GM04503 (cell line): ENCODE measurements around the gene TSPAN1.

Experiments used
- DNase-seq: peaks from one replicate; pipeline ENCODE4 v3.0.0-alpha.2; 2012; ENCODE audit warnings: low read depth

Gene TSPAN1

DNA sequence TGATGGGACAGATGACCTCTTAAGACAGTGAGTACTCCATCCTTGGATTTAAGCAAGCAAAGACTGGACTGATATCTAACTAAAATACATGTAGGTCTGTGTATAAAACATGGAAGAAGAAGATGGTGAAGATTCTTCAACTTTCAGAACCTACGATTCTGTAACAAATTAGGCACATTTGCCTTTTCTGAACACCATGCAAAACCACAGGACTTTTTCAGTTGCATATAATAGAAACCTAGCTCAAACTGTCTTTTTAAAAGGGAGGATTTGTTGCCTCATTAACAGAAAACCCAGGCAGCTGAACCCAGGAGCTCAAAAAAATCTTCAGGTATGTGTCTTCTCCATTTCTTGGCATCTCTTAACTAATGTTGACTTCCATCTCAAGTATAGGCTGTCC, 14.7 kb upstream of the TSPAN1 start:
- DNase-seq = no peak

DNA sequence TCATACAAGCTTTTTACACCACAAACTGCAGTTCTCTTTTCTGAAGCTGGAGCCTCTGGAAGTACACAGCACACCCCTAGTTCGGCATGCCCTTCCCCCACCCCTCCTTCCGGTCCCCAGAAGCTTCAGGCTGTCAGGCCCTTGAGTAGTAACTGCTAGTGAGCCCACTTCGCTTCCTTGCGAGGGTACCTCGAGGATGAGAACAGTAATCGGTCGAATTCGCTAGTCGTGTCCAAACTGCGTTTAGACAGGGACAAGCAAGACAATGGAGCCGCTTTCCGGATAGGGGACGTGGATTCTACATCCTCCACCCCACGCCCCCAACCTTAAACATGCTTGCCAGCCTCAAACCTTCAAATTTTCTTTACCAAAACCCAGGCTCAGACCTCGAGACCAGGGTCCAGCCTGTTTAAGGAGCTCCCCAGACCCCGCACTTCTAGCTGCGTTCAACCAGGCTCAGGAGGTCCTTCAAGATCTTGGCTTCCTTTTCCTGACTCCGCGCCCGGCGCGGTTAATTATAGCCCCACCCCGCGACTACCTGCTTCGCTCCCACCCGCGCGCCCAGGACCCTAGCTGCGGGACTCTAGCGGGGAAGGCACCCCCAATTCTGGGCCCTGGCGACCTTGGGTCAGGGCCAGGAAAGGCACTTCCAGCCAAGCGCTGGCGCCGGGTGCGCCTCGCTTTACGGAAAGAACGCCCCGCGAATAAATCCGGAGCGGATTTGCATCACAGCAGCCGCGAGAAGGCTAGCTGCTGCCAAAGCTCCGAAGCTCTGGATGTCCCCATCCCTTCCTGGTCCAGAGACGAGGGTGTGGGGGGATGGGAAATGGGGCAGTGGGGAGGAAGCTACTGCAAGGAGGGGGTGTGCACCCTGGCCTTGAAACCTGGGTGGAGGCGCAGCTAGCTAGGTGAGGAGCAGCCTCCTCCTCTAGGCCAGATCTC, 8.1 kb upstream of the TSPAN1 start:
- DNase-seq = no peak

DNA sequence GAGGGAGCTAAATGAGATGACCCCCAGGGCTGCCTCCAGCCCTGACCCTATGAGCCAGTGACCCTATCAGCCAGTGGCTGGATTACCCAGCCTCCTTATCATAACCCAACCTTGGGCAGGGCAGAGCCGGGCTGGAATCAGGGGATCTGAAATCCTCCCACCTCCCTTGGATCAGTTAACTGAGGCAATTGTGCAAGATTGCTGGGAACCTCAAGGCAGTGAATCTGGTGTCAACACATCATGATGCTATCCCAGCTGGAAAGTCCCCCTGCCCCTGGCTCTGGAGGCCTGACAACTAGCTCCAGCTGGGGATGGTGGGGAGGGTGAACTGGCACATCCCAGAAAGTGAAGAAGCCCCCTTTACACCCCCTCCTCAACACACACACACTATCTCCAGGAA, 6.4 kb upstream of the TSPAN1 start:
- DNase-seq = no peak

DNA sequence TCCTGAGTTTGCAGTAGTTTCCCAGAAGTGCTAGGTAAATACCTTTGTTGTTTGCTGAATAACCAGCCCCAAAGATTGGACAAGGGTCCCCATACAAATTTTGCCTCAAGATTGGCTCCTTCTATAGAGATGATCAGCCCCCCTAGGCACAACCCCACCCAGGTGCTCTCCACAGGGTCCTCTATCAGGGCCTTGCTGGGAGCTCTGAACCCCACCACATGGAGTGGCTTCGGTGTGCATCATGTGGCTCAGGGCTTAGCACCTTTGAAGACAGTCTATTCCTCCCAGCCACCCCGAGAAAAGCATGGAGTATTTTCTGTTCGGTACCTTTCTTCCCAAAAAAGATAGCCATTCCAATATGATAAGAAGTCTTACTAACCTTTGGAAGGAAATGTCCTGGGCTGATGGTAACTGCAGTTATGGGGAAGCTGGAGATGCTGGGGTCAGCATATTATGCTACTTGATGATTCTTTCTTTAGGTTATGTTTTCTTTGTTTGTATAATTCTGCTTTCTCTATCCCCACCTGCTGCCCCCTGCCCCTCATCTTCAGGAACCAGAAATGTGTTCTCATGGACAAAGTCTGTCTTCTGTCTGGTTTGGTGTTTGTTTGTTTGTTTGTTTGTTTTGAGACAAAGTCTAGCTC, 5.0 kb upstream of the TSPAN1 start:
- DNase-seq = no peak

DNA sequence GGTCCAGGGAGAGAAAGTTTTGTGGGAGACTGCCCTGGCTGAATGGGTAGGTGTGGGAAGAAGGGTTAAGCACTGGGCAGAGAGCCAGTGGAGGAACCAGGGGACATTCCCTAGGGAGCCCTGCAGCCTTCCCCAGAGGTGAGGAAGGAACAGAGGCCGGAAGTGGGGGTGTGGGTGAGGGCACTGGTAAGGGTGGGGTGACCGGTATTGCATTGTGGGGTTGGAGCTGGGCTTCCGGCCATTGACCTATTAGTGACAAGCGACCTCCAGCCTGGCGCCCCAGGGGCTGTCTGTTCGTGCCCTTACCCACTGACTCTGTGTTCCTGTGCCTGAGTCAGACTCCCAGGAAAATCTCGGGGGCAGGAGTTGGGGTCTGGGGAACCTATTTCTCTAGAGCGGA, 3.5 kb upstream of the TSPAN1 start:
- DNase-seq = no peak

DNA sequence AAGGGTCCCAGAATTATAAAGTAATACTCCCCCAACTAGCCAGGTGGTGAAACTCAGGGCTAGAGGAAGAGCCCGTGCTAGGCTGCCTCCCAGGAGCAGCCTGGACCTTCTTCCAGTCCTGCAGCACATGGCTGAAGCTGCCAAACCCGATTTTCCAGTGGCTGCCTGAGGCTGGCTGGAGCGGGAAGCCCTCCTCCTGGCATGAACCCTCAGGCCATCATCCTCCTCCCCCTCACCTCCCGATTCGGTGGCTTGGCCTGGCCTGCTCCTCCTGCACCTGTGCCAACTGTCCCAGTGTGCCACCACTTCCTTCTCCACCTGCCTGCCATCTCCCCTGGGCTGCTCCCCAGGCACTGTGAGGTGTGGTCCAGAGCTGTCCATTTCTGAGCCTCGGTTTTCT, 3.0 kb upstream of the TSPAN1 start:
- DNase-seq = no peak

DNA sequence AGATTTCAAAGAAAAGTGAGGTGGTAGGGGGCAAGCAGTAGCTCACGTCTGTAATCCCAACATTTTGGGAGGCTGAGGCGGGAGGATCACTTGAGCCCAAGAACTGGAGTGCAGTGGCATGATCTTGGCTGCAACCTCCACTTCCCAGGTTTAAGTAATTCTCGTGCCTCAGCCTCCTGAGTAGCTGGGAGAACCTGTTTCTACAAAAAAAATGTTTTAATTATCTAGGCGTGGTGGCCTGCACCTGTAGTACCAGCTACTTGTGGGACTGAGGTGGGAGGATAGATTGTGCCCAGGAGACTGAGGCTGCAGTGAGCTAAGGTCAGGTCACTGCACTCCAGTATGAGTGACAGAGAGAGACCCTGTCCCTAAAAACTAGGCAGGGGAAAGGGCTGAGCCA, 2.6 kb upstream of the TSPAN1 start:
- no peak for DNase-seq

DNA sequence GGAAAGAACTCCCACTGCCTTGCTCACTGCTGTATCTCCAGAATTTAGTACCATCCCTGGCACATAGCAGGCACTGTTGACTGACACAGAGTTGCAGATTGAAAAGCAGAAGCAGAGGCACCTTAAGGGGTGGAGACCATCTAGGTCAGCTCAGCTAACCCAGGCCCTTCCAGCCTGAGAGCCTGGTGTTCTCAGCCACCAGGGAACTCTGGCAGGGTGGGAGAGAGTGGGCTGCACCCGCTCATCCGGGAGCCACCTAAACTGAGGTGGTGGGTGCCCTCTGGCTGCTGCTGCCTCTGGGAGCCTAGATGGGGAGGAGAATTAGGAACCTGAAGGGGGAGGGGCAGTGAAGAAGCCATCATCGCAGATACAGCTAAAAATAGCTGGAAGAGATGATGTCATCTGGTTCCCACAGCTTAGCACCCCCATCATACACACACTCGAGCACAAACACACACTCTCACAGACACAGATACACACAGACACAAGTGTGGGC, 1.5 kb upstream of the TSPAN1 start:
- DNase-seq = no peak

DNA sequence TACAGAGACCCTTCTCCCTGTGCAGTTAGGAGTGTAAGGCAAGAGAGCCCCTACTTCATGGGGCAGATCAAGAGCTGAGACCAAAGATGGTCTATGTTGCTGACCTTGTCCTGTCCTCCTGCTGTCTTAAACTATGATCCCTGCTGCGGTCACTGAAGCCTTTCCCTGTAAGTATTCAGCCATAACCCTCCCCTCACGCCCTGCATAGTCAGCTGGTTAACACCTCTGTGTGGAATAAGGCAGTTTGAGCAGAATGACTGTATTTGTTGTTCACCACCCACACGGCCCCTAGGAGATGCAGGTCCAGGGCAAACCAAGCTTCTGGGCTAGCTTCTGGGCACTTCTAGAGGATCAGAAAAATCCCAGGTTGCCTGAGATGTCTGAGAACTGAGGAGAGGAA, 356 bp downstream of the TSPAN1 start:
- DNase-seq = no peak

DNA sequence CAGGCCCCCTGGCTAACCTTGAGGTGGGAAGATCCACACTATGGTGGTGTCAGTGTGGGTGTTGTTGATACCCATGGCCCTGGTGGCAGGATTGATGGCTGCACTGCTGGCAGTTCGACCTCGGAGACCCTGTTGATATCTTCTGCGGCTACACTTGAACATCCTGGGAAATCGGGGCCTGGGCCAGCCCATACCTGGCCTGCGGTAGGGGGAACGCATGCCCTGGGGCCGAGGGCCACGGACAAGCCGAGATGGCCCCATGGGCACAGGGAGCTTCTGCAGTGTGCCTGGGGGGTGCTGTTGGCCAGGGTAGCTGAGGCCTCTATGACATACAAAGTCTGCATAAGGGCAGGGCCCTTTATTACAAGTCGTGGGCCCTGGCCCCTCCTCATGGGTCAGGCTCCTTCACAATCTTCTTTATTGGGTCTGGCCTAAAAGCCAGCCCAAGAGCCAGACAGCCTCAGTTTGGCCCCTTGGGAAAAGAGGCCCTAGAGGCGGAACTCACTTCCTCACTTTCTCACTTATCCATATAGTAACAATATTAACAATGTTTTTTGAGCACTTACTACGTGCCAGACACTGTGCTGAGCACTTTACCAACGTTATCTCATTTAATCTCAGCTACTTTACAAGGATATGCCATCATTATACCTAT, 1.5 kb downstream of the TSPAN1 start, which contains the start of gene P3R3URF:
P3R3URF (minus strand) TSS at position 278 of the 655 bp plus-strand sequence; CDS start at position 261, 17 bp downstream.
- no peak for DNase-seq

DNA sequence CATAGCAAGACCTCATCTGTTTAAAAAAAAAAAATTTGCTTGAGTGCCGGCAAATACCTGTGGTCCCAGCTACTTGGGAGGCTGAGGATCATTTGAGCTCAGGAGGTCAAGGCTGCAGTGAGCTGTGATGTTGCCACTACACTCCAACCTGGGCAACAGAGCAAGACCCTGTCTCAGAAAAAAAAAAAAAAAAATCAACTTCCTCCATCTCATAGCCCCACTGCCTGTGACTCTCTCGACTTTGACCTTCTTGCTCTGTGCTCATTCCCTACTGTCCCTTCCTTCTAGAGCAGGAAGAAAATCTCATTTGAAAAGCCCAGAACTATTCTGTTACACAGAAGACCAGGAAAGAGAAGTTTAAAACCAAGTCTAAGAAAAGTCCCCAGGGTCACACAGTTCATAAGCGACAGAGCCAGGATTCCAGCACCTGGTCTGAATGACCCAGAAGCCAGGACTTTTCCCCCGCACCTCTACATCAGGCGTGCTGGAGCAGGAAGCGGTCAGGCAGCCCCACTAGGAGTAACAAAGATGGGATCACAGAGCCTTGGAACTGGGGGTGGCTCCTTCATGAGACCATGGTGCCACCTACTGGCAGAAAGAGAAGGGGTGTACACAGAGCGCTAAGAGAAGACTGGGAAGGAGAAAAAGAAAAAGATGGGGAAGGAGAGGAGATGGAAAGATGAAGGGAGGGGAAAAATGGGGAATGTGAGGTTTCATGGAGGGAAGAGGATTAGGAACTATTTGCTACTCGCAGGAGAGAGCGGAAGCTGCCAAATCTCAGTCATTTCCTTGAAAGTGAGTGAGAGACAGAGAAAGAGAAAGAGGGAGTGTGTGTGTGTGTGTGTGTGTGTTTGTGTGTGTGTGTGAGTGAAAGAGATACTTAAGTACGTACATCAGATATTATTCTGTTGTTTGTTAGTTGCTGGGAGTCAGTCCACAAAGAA, 4.5 kb downstream of the TSPAN1 start:
- no peak for DNase-seq

DNA sequence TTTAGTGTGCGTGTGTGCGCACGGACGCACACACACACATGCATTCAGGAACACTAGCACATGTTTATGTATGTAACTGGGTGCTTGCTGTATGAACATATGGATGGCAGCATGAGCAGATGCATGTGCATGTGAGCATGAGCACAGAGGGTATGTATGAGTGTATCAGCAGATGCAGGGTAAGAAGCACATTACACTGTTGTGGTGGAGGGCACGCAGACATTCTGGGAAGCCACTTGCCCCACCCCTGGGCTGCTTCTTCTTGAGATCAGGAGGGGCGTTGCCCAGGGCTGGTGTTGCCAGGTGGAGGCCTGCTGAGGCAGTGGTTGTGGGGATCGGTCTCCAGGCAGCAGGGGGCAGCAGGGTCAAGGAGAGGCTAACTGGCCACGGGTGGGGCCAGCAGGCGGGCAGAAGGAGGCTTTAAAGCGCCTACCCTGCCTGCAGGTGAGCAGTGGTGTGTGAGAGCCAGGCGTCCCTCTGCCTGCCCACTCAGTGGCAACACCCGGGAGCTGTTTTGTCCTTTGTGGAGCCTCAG, 5.3 kb downstream of the TSPAN1 start:
- DNase-seq = no peak

DNA sequence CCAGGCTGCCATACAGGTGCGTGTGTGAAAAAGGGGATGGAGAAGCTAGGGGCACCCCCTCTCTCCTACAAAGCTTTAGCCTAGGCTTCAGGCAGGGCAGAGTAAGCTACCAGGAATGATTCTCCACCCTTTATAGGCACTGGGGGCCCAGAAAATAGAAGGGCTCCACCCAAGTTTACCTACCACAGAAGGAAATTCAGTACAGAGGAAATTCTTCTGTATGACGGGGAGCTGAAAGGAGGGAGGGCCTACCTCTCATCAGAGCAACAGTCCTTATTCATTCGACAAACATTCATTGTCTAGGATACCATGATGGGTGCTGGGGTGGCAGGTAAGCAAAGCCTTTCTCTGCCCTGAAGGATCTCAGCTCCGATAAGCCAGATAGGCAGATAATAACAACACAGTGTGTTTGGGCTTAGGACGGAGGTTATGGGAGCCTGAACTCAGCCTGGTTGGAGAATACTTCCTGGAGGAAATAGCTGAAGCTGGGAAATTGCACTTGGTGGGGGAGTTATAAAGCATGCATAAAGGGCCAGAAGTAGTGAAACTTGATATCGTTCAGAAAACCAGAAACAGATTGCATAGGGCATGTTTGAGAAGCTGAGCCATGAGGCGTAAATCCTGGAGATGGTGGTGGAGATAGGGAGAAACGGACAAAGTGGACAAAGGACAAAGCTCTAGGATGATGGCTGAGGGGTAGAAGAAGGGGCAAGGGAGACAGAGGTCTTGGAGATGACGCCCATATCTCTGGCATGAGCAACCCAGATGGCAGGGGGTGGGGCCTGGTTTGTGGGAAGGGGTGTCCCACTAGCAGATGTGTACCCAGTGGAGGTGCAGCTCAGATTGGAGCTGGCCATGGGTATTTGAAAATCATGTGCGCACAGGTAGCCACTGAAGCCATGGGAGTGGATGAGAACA, 6.7 kb downstream of the TSPAN1 start:
- DNase-seq = no peak

DNA sequence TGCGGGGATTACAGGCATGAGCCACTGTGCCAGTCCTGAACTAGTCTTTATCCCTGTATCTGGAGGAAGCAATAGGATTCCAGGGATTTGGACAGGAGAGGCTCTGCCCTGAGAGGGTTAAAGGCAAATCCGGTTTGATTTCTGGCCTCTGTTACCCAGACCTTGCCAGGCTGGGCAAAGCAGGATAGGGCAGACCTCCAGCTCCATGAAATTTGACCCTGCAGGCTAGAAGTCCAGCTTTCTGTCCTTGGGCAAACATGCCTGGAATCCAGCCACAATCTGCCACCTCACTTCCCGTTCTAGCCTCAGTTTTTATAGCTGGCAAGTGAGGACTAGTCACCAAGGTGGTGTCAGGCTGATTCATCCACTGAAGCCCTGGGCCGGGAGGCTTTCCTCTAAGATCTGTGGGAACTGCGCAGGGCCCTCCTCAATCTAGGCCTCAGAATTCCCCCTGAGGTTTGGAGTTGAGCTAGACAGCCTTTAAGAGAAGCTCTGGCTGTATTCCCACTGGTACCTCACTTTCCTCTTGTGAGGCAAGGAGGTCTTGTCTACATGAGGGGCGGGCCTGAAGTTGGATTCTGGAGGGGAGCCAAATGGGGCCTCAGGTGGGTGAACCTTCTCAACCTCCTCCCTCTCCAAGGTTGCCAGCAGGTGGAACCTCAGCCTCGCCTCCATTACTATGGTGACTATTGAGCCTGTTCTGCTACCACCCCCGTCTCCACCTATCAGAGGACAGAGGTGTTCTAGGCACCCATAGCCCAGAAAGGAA, 8.4 kb downstream of the TSPAN1 start:
- DNase-seq = peak; percentile 90

DNA sequence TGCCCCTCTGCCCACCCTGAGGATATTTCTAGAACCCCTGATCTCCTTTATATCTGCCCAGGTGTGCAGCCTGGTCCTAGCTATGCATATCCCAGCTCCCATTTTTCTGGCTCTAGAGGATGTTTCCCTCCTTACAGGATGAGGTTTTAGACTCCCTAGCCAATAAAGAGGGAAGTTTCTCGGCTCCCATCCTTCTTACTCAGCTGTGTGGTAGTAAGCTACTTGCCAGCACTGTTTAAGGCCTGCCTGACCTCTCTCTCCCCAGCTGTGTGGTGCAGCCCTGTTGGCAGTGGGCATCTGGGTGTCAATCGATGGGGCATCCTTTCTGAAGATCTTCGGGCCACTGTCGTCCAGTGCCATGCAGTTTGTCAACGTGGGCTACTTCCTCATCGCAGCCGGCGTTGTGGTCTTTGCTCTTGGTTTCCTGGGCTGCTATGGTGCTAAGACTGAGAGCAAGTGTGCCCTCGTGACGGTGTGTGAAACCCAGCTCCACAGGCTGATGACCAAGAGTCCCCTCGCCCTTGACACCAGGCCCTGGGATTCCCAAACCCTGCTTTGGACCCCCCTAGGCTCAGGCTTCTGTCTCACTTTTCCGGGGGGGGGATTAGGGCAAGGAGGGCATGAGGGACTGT, 9.2 kb downstream of the TSPAN1 start:
- no peak for DNase-seq

DNA sequence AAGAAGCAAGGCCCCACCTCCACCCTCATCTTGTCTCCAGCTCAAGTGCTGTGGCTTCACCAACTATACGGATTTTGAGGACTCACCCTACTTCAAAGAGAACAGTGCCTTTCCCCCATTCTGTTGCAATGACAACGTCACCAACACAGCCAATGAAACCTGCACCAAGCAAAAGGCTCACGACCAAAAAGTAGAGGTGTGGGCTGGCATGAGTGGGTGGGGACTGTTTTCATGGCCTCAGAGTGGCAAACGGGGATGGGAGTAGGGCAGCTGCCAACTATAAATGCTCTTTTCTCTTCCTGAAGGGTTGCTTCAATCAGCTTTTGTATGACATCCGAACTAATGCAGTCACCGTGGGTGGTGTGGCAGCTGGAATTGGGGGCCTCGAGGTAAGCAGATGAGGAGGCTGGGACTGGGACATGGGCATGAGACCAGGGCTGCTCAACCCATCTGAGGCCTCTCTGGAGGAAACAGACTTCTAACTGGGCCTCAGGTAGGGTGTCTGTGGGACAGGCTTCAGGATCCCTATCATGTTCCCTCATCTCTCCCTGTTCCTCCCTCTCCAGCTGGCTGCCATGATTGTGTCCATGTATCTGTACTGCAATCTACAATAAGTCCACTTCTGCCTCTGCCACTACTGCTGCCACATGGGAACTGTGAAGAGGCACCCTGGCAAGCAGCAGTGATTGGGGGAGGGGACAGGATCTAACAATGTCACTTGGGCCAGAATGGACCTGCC, 10.2 kb downstream of the TSPAN1 start:
- DNase-seq = no peak

DNA sequence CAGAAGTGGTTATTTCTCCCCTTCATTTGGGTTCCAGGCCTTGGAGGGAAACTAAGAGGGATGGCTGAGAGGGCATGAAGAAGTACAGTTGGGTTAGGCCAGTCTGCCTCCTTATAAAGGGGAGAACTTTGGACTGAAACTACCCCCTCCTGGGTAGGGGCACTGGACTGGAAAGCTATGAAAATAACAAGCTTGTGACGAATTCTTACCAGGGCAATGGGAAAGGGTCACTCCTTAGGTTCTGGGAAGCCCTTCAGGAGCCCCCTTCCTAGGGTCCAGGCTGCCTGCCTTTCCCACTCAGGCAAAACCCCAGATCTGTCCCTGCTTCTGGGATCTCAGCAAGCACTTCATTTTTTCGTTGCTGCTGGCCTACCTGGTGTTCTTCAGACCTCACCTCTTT, 11.2 kb downstream of the TSPAN1 start:
- DNase-seq = no peak
